Measurements from ENCODE around the gene KLHL35.
"Not testable (repeated sequence)": the region's sequence is repeated elsewhere in the genome, so short reads cannot be mapped to it uniquely, and the experiment has no call there.

KLHL35 gene

DNA sequence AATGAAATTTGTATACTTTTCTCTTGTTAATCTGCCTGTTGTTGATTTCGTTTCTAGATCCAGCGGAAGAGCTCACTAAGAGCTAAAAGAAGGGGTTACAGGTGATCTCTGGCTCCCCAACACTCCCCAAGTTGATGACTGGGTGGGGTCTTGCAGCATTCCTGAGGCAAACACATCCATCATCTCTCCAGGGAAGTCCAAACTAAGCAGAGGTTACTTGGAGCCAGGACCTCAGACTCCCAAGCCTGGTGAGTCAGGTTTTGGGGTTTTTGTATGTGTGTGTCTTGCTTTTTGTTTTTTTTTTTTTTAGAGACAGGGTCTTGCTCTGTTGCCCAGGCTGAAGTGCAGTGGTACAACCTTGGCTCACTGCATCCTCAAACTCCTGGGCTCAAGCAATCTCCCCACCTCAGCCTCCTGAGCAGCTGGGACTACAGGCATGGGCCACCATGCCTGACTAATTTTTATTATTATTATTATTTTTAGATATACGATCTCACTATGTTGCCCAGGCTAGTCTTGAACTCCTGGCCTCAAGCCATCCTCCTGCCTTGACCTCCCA lies 45.2 kb downstream of the KLHL35 start:
- no peaks in the 10 kb centered on the region for H3K9me3 ChIP-seq (ENCODE audit: control insufficient read depth, insufficient read depth, low read length)
- H3K27me3 ChIP-seq (ENCODE audit: control insufficient read depth, insufficient read depth, low read length): no peaks in the 10 kb centered on the region
- no peak overlapping the region for H3K4me3 ChIP-seq (ENCODE audit: low read length)
- WGBS (ENCODE audit: insufficient coverage, insufficient read length): no CpG with 5 or more reads among the region's 3 CpGs
- H3K27ac ChIP-seq (ENCODE audit: low read length): no peak overlapping the region
- no peak for DNase-seq (ENCODE audit: low read depth, low spot score)
- no peaks in the 10 kb centered on the region for H3K36me3 ChIP-seq (ENCODE audit: control insufficient read depth, insufficient read depth, low read length)
- H3K4me1 ChIP-seq (ENCODE audit: control insufficient read depth, insufficient read depth, low read length): peaks cover 3% of the 10 kb centered on the region

- no peak for DNase-seq (ENCODE audit: low read depth, low spot score)
- no peaks in the 10 kb centered on the region for H3K9me3 ChIP-seq (ENCODE audit: control insufficient read depth, insufficient read depth, low read length)
- no peak overlapping the region for H3K27ac ChIP-seq (ENCODE audit: low read length)
- H3K27me3 ChIP-seq (ENCODE audit: control insufficient read depth, insufficient read depth, low read length): no peaks in the 10 kb centered on the region
- peaks cover 3% of the 10 kb centered on the region for H3K4me1 ChIP-seq (ENCODE audit: control insufficient read depth, insufficient read depth, low read length)
- WGBS (ENCODE audit: insufficient coverage, insufficient read length): no CpG with 5 or more reads among the region's 3 CpGs
- H3K36me3 ChIP-seq (ENCODE audit: control insufficient read depth, insufficient read depth, low read length): no peaks in the 10 kb centered on the region
- no peak overlapping the region for H3K4me3 ChIP-seq (ENCODE audit: low read length)
Measured at GRCh38 chr11:75386942-75387630, 45.9 kb downstream of the KLHL35 start.

DNA sequence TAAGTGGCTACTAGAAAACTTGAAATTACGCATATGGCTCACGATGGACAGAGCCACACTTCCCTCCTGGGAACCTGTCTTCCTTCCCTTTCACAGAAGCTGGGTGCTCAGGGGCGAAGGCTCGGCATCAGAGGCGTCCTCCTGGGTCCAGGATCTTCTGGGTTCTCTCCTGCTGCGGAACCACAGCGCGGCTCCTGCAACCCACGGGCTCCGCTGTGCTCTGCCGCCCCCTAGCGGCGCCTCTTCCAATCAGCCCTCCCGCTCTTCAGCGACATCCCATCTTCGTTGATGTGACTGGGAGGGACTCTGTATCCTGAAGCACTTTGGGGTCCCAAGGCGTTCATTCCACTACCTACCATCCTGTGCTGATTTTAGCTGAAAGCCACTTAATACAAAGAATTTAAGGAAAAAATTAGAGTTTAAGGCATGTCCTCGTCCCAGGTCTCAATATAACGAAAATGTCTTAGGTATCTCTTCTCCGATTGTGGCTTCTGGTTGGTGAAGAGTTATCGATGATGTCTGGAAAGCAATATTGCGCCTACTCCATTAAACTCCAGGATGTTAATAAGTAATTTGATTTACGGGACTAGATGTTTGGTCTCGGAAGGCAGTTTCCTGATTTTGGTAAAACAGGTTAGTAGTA lies 48.4 kb downstream of the KLHL35 start:
- DNase-seq (ENCODE audit: low read depth, low spot score): peak; percentile 80
- no peaks in the 10 kb centered on the region for H3K27me3 ChIP-seq (ENCODE audit: control insufficient read depth, insufficient read depth, low read length)
- H3K9me3 ChIP-seq (ENCODE audit: control insufficient read depth, insufficient read depth, low read length): no peaks in the 10 kb centered on the region
- WGBS (ENCODE audit: insufficient coverage, insufficient read length): no CpG with 5 or more reads among the region's 24 CpGs
- no peak overlapping the region for H3K4me3 ChIP-seq (ENCODE audit: low read length)
- H3K36me3 ChIP-seq (ENCODE audit: control insufficient read depth, insufficient read depth, low read length): no peaks in the 10 kb centered on the region
- H3K27ac ChIP-seq (ENCODE audit: low read length): no peak overlapping the region
- peaks cover 2% of the 10 kb centered on the region; the same call in 1 of the 2 replicates for H3K4me1 ChIP-seq (ENCODE audit: control insufficient read depth, insufficient read depth, low read length)

DNA sequence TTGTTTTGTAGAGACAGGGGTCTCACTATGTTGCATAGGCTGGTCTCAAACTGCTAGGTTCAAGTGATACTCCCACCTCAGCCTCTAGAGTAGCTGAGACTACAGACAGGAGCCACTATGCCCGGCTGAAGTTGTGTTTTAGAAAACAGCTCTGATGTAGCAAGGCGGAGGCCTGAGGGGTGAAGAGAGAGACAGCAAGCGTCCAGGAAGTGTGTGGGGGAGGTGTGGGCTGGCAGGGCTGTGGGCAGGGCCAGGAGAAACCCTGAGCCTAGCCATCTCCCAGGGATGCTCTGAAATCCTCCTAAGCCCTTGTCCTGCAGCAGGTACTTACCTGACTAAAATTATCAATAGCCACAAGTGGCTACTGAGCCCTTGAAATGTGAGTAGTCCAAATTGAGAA lies 49.8 kb downstream of the KLHL35 start:
- Histone ChIP-seq H3K27ac (ENCODE audit: low read length) (no peak overlapping the region), H3K36me3 (ENCODE audit: control insufficient read depth, insufficient read depth, low read length) (no peaks in the 10 kb centered on the region), H3K27me3 (ENCODE audit: control insufficient read depth, insufficient read depth, low read length) (no peaks in the 10 kb centered on the region), H3K9me3 (ENCODE audit: control insufficient read depth, insufficient read depth, low read length) (no peaks in the 10 kb centered on the region), H3K4me3 (ENCODE audit: low read length) (no peak overlapping the region), H3K4me1 (ENCODE audit: control insufficient read depth, insufficient read depth, low read length) (no peaks in the 10 kb centered on the region; the same call in 1 of the 2 replicates)
- no CpG with 5 or more reads among the region's 3 CpGs for WGBS (ENCODE audit: insufficient coverage, insufficient read length)
- DNase-seq (ENCODE audit: low read depth, low spot score): peak; percentile 52

- WGBS (ENCODE audit: insufficient coverage, insufficient read length): no CpG with 5 or more reads among the region's 7 CpGs
- Histone ChIP-seq H3K4me3 (ENCODE audit: low read length) (no peak overlapping the region), H3K27ac (ENCODE audit: low read length) (no peak overlapping the region), H3K36me3 (ENCODE audit: control insufficient read depth, insufficient read depth, low read length) (no peaks in the 10 kb centered on the region), H3K27me3 (ENCODE audit: control insufficient read depth, insufficient read depth, low read length) (no peaks in the 10 kb centered on the region), H3K9me3 (ENCODE audit: control insufficient read depth, insufficient read depth, low read length) (no peaks in the 10 kb centered on the region), H3K4me1 (ENCODE audit: control insufficient read depth, insufficient read depth, low read length) (no peaks in the 10 kb centered on the region; the same call in 1 of the 2 replicates)
- no peak for DNase-seq (ENCODE audit: low read depth, low spot score)
Measured at GRCh38 chr11:75380716-75381420, 52.1 kb downstream of the KLHL35 start.

DNA sequence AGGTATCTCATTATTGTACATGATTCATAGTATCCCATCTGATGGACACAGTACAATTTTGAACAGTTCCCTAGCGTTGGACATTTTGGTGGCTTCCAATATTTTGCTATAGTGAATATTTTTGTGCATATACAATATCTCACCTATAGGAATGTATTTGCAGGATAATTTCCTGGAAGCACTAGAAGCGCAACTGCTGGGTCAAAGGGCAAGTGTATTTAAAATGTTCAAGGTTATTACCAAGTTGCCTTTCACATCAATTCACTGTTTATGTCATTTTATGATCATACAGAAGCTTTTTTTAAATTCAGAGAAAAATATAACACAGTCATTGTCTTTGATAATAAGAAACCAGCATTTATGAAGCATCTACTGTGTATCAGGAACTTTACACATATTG lies 52.8 kb downstream of the KLHL35 start:
- no CpG with 5 or more reads among the region's 2 CpGs for WGBS (ENCODE audit: insufficient coverage, insufficient read length)
- Histone ChIP-seq H3K27me3 (ENCODE audit: control insufficient read depth, insufficient read depth, low read length) (no peaks in the 10 kb centered on the region), H3K4me1 (ENCODE audit: control insufficient read depth, insufficient read depth, low read length) (no peaks in the 10 kb centered on the region; the same call in 1 of the 2 replicates), H3K9me3 (ENCODE audit: control insufficient read depth, insufficient read depth, low read length) (no peaks in the 10 kb centered on the region), H3K27ac (ENCODE audit: low read length) (no peak overlapping the region), H3K36me3 (ENCODE audit: control insufficient read depth, insufficient read depth, low read length) (no peaks in the 10 kb centered on the region), H3K4me3 (ENCODE audit: low read length) (no peak overlapping the region)
- DNase-seq (ENCODE audit: low read depth, low spot score): no peak

DNA sequence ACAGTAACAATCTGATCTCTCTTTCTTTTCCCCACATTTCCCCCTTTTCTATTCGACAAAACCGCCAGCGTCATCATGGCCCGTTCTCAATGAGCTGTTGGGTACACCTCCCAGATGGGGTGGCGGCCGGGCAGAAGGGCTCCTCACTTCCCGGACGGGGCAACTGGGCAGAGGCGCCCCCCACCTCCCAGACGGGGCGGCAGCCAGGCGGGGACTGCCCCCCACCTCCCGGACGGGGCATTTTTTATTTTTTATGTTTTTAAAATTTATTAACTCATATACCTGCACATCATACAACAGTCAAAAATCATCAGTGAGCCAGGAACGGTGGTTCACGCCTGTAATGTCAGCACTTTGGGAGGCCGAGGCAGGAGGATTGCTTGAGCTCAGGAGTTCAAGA lies 54.2 kb downstream of the KLHL35 start:
- H3K36me3 ChIP-seq (ENCODE audit: control insufficient read depth, insufficient read depth, low read length); H3K9me3 ChIP-seq (ENCODE audit: control insufficient read depth, insufficient read depth, low read length); DNase-seq (ENCODE audit: low read depth, low spot score); H3K27ac ChIP-seq (ENCODE audit: low read length); H3K4me3 ChIP-seq (ENCODE audit: low read length); H3K4me1 ChIP-seq (ENCODE audit: control insufficient read depth, insufficient read depth, low read length); H3K27me3 ChIP-seq (ENCODE audit: control insufficient read depth, insufficient read depth, low read length): not testable (repeated sequence)
- no CpG with 5 or more reads among the region's 17 CpGs for WGBS (ENCODE audit: insufficient coverage, insufficient read length)

DNA sequence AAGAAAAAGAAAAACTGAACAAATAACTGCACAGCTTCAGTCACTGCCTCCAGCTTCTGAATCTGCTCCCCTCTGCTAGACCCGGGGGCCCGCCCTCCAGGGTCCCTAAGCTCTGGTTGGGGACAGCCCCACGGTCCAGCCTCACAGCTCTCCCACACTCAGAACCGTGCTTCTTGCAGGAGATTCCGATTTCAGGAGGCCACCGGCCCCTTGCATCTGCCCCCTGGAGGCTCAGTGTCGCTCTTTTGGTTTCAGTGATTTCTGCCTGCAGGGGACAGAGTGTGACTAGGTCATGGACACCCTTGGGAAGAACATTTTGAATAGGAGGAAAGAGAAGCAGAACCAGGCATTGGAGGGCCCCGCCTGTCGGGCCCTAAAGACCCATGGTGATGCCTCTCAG lies 56.8 kb downstream of the KLHL35 start:
- Histone ChIP-seq H3K27ac (ENCODE audit: low read length) (no peak overlapping the region), H3K4me1 (ENCODE audit: control insufficient read depth, insufficient read depth, low read length) (no peaks in the 10 kb centered on the region; the same call in 1 of the 2 replicates), H3K9me3 (ENCODE audit: control insufficient read depth, insufficient read depth, low read length) (no peaks in the 10 kb centered on the region), H3K27me3 (ENCODE audit: control insufficient read depth, insufficient read depth, low read length) (no peaks in the 10 kb centered on the region), H3K4me3 (ENCODE audit: low read length) (no peak overlapping the region), H3K36me3 (ENCODE audit: control insufficient read depth, insufficient read depth, low read length) (no peaks in the 10 kb centered on the region)
- WGBS (ENCODE audit: insufficient coverage, insufficient read length): no CpG with 5 or more reads among the region's 9 CpGs
- no peak for DNase-seq (ENCODE audit: low read depth, low spot score)

DNA sequence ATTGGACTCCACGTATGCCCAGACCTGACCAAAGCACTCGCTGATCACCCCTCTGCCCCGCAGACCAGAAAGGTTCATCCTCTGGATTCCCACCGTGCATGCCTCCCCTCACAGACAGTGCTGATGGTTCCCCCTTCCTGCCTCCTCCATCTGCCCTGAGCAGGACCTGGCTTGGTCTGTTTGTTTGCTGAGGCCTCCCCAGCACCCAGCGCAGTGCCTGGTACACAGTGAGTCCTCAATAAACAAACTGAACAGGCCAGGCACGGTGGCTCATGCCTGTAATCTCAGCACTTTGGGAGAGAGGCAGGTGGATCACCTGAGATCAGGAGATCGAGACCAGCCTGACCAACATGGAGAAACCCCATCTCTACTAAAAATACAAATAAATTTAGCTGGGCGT lies 57.4 kb downstream of the KLHL35 start:
- H3K9me3 ChIP-seq (ENCODE audit: control insufficient read depth, insufficient read depth, low read length): no peaks in the 10 kb centered on the region
- WGBS (ENCODE audit: insufficient coverage, insufficient read length): no CpG with 5 or more reads among the region's 8 CpGs
- no peaks in the 10 kb centered on the region; the same call in 1 of the 2 replicates for H3K4me1 ChIP-seq (ENCODE audit: control insufficient read depth, insufficient read depth, low read length)
- no peak for DNase-seq (ENCODE audit: low read depth, low spot score)
- no peak overlapping the region for H3K4me3 ChIP-seq (ENCODE audit: low read length)
- no peaks in the 10 kb centered on the region for H3K36me3 ChIP-seq (ENCODE audit: control insufficient read depth, insufficient read depth, low read length)
- no peak overlapping the region for H3K27ac ChIP-seq (ENCODE audit: low read length)
- no peaks in the 10 kb centered on the region for H3K27me3 ChIP-seq (ENCODE audit: control insufficient read depth, insufficient read depth, low read length)

- Histone ChIP-seq H3K36me3 (ENCODE audit: control insufficient read depth, insufficient read depth, low read length) (no peaks in the 10 kb centered on the region), H3K4me1 (ENCODE audit: control insufficient read depth, insufficient read depth, low read length) (no peaks in the 10 kb centered on the region; the same call in 1 of the 2 replicates), H3K9me3 (ENCODE audit: control insufficient read depth, insufficient read depth, low read length) (no peaks in the 10 kb centered on the region), H3K27ac (ENCODE audit: low read length) (no peak overlapping the region), H3K4me3 (ENCODE audit: low read length) (no peak overlapping the region), H3K27me3 (ENCODE audit: control insufficient read depth, insufficient read depth, low read length) (no peaks in the 10 kb centered on the region)
- no peak for DNase-seq (ENCODE audit: low read depth, low spot score)
- WGBS (ENCODE audit: insufficient coverage, insufficient read length): 100% methylated on average over 2 of the region's 4 CpGs
Measured at GRCh38 chr11:75374646-75375045, 58.4 kb downstream of the KLHL35 start.
